ENCODE measurements around the gene IPO11.

Gene IPO11

DNA sequence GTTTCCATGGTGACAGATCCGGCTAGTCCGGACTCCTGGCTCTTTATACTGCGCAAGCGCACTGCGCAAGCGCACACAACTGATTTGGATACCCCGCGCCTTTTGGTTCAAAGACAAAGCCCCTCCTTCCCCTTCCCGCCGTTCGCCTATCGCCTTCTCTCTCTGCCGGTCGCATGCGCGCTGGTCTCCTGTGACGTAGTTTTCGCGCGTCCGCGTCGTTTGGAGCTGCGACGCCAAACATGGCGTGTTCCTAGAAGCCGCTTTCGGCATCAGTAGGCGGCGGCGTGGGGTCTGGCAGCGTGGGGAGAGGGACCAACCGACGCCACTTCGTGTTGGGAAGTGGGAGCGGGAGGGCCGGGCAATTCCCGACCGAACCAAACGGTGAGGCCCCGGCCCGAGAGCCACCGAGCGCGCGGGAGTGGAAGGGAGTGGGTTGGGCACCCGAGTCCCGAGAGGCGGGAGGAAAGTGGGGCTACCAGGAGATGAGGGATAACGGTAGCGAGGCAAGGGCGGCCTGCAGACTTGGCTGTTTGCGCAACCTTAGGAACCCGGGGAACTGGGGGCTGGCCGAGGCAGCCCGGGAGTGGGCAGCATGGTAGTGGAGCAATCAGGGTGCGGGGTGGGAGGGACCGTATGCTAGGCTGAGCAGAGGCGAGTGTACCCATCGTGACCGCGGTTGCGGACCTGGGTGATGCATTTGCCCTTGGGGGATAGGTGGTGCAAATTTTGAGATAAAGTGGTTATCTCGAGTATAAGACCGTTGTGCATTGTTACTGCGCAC is at the start of gene IPO11:
IPO11 (plus strand) TSS at position 215 of the 781 bp plus-strand sequence. CDS start 24,517 bp downstream, outside the sequence.
- peak within 1 kb of the TSS; percentile 89 for H2AFZ ChIP-seq (ENCODE audit: low read depth)
- peaks cover 52% of the 10 kb centered on the region for H3K79me2 ChIP-seq (ENCODE audit: insufficient read depth, low read depth)
- H3K4me2 ChIP-seq: peak within 1 kb of the TSS; percentile 89
- H3K4me1 ChIP-seq (ENCODE audit: low read depth, poor library complexity, severe bottlenecking): peaks cover 21% of the 10 kb centered on the region
- no peaks in the 10 kb centered on the region for H3K27me3 ChIP-seq (ENCODE audit: insufficient read depth, low read depth)
- no peaks in the 10 kb centered on the region for H3K36me3 ChIP-seq (ENCODE audit: insufficient read depth)
- H3K9ac ChIP-seq: peak within 1 kb of the TSS; percentile 90
- H3K27ac ChIP-seq: peak within 1 kb of the TSS; percentile 71
- TF ChIP-seq, protein P1, sequence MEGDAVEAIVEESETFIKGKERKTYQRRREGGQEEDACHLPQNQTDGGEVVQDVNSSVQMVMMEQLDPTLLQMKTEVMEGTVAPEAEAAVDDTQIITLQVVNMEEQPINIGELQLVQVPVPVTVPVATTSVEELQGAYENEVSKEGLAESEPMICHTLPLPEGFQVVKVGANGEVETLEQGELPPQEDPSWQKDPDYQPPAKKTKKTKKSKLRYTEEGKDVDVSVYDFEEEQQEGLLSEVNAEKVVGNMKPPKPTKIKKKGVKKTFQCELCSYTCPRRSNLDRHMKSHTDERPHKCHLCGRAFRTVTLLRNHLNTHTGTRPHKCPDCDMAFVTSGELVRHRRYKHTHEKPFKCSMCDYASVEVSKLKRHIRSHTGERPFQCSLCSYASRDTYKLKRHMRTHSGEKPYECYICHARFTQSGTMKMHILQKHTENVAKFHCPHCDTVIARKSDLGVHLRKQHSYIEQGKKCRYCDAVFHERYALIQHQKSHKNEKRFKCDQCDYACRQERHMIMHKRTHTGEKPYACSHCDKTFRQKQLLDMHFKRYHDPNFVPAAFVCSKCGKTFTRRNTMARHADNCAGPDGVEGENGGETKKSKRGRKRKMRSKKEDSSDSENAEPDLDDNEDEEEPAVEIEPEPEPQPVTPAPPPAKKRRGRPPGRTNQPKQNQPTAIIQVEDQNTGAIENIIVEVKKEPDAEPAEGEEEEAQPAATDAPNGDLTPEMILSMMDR (conservative IDR thresholded peaks at IDR 0.05; ENCODE audit: low read depth, low read length): no peak
- no peaks in the 10 kb centered on the region; the same call in 1 of the 2 replicates for H4K20me1 ChIP-seq (ENCODE audit: insufficient read depth)
- H3K4me3 ChIP-seq (IDR thresholded peaks at IDR 0.05; ENCODE audit: insufficient read depth, low read depth, low read length): no peak within 1 kb of the TSS

DNA sequence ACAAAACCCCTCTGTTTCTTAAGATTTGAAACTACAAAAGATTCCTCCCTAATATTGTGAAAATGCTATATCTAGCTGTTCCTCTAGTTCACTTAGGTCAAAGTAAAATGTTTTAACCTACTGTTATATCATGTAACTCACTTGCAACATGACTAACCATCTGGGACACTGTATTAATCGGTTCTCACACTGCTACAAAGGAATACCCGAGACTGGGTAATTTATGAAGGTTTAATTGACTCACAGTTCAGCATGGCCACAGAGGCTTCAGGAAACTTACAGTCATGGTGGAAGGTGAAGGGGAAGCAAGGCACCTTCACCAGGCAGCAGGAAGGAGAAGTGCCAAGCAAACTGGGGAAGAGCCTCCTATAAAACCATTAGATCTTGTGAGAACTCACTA is 43.5 kb upstream of the IPO11 start:
- peaks cover 12% of the 10 kb centered on the region for H3K36me3 ChIP-seq (ENCODE audit: insufficient read depth)
- TF ChIP-seq, protein P1 (conservative IDR thresholded peaks at IDR 0.05; ENCODE audit: low read depth, low read length): no peak
- H3K27me3 ChIP-seq (ENCODE audit: insufficient read depth, low read depth): no peaks in the 10 kb centered on the region
- no peaks in the 10 kb centered on the region for H3K4me1 ChIP-seq (ENCODE audit: low read depth, poor library complexity, severe bottlenecking)
- H3K79me2 ChIP-seq (ENCODE audit: insufficient read depth, low read depth): no peaks in the 10 kb centered on the region
- H3K27ac ChIP-seq: no peak overlapping the region
- 0 out of 2 replicates have a peak, but pooled peaks cover 3% of the 10 kb centered on the region for H4K20me1 ChIP-seq (ENCODE audit: insufficient read depth)
- H3K4me3 ChIP-seq (IDR thresholded peaks at IDR 0.05; ENCODE audit: insufficient read depth, low read depth, low read length): no peak overlapping the region
- H2AFZ ChIP-seq (ENCODE audit: low read depth): no peak overlapping the region
- H3K4me2 ChIP-seq: no peak overlapping the region
- no peak overlapping the region for H3K9ac ChIP-seq

DNA sequence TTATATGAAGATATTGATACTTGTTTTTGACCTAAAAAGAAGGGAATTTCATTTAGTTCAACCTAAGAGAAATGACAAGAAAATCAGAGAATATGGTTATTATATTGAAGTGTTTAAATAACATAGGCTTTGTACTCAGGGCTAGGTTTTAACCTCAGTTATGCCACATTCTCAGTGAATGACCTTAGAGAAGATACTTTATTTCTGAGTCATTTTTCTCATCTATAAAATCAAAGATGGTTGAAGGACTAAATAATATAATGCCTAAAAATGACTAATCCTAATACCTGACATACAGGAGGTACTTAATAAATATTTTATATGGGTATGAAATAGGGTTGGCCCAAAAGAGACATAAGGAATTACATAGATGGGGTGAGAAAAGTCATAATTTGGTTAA is 41.2 kb upstream of the IPO11 start:
- Histone ChIP-seq H3K27me3 (ENCODE audit: insufficient read depth, low read depth) (no peaks in the 10 kb centered on the region), H2AFZ (ENCODE audit: low read depth) (no peak overlapping the region), H3K4me2 (no peak overlapping the region), H3K4me3 (IDR thresholded peaks at IDR 0.05; ENCODE audit: insufficient read depth, low read depth, low read length) (no peak overlapping the region), H3K36me3 (ENCODE audit: insufficient read depth) (no peaks in the 10 kb centered on the region), H3K9ac (no peak overlapping the region), H3K79me2 (ENCODE audit: insufficient read depth, low read depth) (no peaks in the 10 kb centered on the region), H3K27ac (no peak overlapping the region), H4K20me1 (ENCODE audit: insufficient read depth) (no peaks in the 10 kb centered on the region), H3K4me1 (ENCODE audit: low read depth, poor library complexity, severe bottlenecking) (peaks cover 10% of the 10 kb centered on the region)
- TF ChIP-seq, protein P1 (conservative IDR thresholded peaks at IDR 0.05; ENCODE audit: low read depth, low read length): no peak

DNA sequence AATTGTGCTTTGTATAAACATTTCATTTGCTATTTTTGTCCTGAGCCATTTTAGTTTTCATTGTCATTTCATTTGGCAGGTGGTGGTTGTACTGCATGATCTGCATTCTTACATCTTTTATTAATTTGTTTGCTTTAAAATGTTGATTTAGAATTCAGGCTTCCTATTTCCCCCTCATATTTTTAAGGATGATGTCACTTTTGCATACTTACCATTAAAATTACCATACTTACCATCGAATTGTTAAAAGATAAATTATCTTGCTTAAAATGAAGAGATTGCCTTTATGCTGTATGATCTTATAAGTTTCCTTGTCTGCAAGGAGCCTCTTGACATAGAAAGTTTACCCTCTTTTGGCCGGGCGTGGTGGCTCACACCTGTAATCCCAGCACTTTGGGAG is 40.0 kb upstream of the IPO11 start:
- H3K4me3 ChIP-seq (IDR thresholded peaks at IDR 0.05; ENCODE audit: insufficient read depth, low read depth, low read length): no peak overlapping the region
- no peaks in the 10 kb centered on the region for H3K79me2 ChIP-seq (ENCODE audit: insufficient read depth, low read depth)
- H3K36me3 ChIP-seq (ENCODE audit: insufficient read depth): no peaks in the 10 kb centered on the region
- no peaks in the 10 kb centered on the region for H4K20me1 ChIP-seq (ENCODE audit: insufficient read depth)
- peaks cover 10% of the 10 kb centered on the region for H3K4me1 ChIP-seq (ENCODE audit: low read depth, poor library complexity, severe bottlenecking)
- H3K9ac ChIP-seq: no peak overlapping the region
- H2AFZ ChIP-seq (ENCODE audit: low read depth): no peak overlapping the region
- no peak overlapping the region for H3K27ac ChIP-seq
- TF ChIP-seq, protein P1 (conservative IDR thresholded peaks at IDR 0.05; ENCODE audit: low read depth, low read length): no peak
- no peaks in the 10 kb centered on the region for H3K27me3 ChIP-seq (ENCODE audit: insufficient read depth, low read depth)
- no peak overlapping the region for H3K4me2 ChIP-seq
